HG03520 (cell line): ENCODE data around the gene NPLOC4.
"Not testable (repeated sequence)": the region's sequence is repeated elsewhere in the genome, so short reads cannot be mapped to it uniquely, and the experiment has no call there.

ENCODE experiments used
- ATAC-seq: cut with Tn5 transposase; IDR thresholded peaks from one replicate; pipeline ENCODE4 v1.9.1; 2021; ENCODE audit warnings: mild to moderate bottlenecking, moderate library complexity; ENCODE audit not compliant: unreplicated experiment

NPLOC4 gene

GRCh38 chr17:81535480-81536298 lies 101.2 kb downstream of the NPLOC4 start:
- no peak for ATAC-seq

GRCh38 chr17:81535007-81535328 lies 101.9 kb downstream of the NPLOC4 start:
- no peak for ATAC-seq

- no peak for ATAC-seq
These were observed 102.5 kb downstream of the NPLOC4 start for GRCh38 chr17:81534157-81535006.

DNA sequence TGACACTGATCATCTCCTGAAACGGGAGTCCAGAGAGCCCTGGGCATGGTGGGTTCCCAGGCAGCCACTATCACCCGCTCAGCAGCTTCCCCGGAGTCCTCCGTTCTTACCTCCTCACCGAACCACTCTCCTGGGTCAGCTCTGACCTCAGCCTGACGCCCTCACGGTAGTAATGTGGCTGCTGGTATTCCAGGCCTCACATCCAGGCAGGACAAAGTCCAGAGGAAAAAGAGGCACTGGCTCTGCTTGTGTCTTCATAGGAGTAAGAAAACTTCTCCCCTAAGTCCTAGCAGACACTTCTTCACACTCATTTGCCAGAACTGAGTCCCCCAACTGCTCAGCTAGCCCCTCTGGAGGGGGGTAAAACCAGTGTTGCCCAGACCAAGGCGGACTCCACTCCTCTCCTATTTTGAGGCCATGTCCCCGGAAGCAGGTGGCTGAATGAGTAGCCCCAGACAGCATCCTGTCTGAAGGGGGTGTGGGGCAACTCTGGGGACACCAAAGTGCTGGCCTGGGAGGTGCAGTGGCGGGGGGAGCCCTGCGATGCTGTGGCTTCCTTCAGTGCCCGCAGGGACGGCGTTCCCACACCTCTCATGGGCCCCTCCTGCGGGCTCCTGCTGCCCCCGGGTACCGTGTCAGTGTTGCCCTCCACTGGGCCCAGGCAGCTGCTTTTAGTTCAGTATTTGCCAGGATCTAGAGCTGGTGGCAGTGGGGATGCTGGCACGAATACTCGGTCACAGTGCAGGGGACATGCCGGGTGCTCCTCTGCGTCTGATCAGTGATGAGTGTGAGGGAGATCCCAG lies 103.4 kb downstream of the NPLOC4 start:
- no peak for ATAC-seq

- no peak for ATAC-seq
These were observed 104.2 kb downstream of the NPLOC4 start for GRCh38 chr17:81532490-81533287.

GRCh38 chr17:81531998-81532404 lies 104.9 kb downstream of the NPLOC4 start:
- not testable (repeated sequence) for ATAC-seq

DNA sequence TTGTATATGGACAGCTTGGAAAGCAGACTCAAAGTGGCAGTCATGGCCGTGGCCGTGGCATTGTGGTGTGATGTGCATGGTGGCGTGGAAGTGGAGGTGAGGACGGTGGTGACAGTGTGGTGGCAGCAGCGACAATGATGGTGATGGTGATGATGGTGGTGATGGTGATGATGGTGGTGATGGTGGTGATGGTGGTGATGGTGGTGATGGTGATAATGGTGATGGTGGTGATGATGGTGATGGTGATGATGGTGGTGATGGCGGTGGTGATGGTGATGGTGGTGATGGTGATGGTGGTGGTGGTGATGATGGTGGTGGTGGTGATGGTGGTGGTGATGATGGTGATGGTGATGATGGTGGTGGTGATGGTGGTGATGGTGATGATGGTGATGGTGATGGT lies 105.9 kb downstream of the NPLOC4 start:
- not testable (repeated sequence) for ATAC-seq

- no peak for ATAC-seq
These were observed 107.5 kb downstream of the NPLOC4 start for GRCh38 chr17:81529437-81529803.

DNA sequence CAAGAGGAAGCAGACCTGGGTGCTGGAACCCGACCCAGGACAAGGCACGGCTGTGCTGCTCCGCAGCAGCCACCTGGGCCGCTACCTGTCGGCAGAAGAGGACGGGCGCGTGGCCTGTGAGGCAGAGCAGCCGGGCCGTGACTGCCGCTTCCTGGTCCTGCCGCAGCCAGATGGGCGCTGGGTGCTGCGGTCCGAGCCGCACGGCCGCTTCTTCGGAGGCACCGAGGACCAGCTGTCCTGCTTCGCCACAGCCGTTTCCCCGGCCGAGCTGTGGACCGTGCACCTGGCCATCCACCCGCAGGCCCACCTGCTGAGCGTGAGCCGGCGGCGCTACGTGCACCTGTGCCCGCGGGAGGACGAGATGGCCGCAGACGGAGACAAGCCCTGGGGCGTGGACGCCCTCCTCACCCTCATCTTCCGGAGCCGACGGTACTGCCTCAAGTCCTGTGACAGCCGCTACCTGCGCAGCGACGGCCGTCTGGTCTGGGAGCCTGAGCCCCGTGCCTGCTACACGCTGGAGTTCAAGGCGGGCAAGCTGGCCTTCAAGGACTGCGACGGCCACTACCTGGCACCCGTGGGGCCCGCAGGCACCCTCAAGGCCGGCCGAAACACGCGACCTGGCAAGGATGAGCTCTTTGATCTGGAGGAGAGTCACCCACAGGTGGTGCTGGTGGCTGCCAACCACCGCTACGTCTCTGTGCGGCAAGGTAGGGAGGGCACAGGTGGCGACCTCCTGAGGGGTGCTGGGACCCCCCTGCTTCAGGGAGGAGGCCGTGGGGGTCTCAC lies 108.1 kb downstream of the NPLOC4 start:
- ATAC-seq, result no peak

DNA sequence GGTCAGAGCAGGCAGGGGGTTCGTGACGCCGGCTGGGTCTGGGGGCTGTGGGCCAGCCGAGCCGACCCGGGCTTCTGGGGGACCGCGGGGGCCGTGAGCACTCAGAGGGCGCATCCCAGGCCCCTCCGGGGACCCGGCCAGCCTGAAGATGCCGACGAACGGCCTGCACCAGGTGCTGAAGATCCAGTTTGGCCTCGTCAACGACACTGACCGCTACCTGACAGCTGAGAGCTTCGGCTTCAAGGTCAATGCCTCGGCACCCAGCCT lies 108.6 kb downstream of the NPLOC4 start:
- ATAC-seq, result no peak

DNA sequence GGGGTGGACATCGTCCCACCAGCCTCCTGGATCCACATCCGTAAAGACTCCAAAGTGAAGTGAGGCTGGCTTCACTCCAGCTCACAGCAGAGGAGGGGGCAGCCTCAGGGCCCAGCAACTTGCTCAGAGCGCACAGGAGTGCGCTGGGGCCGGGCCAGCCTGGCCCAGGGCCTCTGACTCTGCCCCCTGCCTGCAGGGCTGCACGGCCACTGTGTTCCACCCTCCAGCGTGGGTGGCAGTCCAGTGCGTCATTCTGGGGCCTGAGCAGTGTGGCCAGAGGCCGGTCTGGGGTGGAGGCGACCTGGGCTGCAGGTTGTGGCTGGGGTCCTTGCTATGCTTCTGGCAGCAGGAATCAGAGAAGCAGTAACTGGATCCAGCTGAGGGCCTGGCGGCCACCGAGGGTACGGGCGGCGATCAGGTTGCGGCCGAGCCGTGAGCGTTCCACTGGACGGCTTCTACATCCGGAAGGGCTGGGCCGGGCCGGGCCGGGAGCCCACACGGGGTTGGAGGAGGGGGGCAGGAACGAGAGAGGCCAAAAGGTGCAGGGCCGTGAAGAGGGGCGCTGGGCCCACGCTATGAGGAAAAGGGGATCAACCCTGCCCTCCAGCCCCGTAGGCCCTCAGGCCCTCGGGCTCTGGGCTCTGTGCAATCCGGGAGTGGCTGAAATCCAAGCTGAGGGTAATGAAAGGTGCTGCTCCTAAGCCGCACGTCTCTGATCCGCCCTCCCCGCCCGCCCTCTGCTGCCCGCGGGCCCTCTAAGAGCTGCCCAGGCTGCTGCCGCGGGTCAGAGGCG lies 109.1 kb downstream of the NPLOC4 start, which contains the start of gene FSCN2:
Gene FSCN2 (plus strand): TSS at position 787 of the 793 bp plus-strand sequence. CDS start 155 bp downstream, outside the sequence.
- ATAC-seq, result no peak

GRCh38 chr17:81526662-81527571 lies 110.0 kb downstream of the NPLOC4 start:
- ATAC-seq, result no peak

GRCh38 chr17:81524865-81525159 lies 112.1 kb downstream of the NPLOC4 start:
- ATAC-seq, result no peak

DNA sequence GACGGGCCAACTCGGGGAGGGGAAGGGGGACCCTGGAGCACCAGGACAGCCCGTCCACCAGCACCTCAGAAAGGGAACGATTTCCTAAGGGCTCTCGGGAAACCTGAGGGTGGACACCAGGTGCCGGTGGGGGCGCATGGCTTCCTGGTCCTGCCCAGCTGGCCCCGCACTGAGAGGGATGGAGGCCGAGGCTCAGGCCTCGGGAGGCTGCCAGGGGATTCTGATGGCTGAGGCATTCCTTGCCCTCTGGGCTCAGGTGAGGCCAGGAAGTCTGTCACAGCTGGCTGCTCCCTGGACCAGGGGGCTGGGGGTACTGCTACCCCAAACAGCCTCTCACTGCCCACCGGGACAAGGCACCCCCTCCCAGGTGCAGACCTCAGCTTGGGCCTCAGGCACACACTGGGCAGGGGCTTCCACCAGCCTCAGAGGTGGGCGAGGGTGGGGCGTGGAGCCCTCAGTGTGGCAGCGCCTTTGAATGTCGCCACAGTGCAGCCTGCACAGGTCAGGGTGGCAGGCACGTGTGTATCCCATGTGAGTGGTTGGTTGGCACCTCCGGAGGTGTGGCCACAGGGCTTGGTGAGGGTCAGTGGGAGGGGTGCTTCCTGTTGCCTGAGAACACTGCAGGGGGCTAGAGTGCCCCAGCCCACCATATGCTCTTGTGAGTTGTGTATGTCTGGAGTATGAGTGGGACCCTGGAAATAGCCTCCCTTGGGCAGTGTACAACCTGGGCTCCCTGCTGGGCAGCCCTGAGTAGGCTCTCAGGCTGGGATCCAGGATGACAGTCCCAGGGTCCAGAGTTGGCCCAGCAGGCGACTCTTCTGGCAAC lies 112.7 kb downstream of the NPLOC4 start:
- no peak for ATAC-seq

DNA sequence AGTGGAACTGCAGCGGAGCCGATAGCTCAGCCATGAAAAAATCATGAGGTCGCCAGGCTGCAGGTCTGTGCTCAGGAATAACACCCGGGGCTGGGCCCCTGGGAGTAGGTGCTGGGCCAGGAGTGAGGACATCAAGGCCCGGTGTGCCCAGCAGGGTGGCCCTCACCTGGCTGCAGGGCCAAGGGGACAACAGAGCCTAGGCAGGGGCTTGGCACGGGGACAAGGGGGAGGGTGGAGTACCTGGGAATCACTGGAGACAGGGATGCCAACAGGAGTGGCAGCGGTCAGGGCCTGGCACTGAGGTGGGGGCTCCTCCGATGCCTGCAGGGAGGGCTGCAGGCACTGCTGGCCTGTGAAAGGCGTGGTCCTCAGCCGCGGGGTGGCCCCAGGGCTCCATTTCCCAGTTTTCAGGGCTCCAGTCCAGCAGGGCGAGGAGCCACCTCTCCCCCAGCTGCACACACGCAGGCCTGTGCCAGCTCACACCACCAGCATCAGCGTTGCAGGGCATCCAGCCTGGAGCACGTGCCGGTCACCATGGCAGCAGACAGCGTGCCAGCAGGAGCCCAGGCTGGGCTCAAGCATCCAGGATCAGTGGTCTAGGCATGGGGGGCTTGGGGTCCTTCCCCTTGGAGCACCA lies 113.4 kb downstream of the NPLOC4 start:
- no peak for ATAC-seq

GRCh38 chr17:81522491-81523401 lies 114.2 kb downstream of the NPLOC4 start:
- ATAC-seq, result no peak
